Retinal pigment epithelial cell (primary cell): ENCODE data around the gene THUMPD1.

Experiments
- DNase-seq: peaks from one replicate; pipeline ENCODE4 v3.0.0-alpha.2; 2010; ENCODE audit warnings: low read depth
- H3K4me3 ChIP-seq: 2 replicates; pipeline ENCODE4 v1.5.1; 2011; ENCODE audit warnings: mild to moderate bottlenecking, low read length, control low read depth, moderate library complexity
- TF ChIP-seq, protein P1 (sequence below): conservative IDR thresholded peaks from 2 replicates; pipeline ENCODE4 v1.5.1; 2011; ENCODE audit warnings: low read depth, low read length, control low read depth, inconsistent platforms

THUMPD1 gene

DNA sequence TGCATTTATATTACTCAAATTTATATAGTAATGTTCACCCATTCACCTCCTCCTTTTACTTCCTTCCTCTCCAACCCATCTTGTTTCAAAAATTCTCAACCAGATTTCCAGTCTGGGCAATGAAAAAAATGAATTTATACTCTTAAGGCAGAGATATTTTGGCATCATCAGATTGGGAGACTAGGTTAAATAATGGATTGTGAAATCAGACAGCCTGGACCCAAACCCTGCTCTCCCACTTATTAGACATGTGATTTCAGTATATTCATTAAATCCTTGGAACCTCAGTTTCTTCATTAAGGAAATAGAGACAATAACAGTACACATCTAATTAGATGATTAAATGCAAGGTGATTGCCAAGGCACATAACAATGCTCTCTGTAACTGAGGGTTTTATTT lies 52.0 kb downstream of the THUMPD1 start:
- TF ChIP-seq, protein P1, sequence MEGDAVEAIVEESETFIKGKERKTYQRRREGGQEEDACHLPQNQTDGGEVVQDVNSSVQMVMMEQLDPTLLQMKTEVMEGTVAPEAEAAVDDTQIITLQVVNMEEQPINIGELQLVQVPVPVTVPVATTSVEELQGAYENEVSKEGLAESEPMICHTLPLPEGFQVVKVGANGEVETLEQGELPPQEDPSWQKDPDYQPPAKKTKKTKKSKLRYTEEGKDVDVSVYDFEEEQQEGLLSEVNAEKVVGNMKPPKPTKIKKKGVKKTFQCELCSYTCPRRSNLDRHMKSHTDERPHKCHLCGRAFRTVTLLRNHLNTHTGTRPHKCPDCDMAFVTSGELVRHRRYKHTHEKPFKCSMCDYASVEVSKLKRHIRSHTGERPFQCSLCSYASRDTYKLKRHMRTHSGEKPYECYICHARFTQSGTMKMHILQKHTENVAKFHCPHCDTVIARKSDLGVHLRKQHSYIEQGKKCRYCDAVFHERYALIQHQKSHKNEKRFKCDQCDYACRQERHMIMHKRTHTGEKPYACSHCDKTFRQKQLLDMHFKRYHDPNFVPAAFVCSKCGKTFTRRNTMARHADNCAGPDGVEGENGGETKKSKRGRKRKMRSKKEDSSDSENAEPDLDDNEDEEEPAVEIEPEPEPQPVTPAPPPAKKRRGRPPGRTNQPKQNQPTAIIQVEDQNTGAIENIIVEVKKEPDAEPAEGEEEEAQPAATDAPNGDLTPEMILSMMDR = no peak
- no peak for DNase-seq
- H3K4me3 ChIP-seq = no peak overlapping the region

DNA sequence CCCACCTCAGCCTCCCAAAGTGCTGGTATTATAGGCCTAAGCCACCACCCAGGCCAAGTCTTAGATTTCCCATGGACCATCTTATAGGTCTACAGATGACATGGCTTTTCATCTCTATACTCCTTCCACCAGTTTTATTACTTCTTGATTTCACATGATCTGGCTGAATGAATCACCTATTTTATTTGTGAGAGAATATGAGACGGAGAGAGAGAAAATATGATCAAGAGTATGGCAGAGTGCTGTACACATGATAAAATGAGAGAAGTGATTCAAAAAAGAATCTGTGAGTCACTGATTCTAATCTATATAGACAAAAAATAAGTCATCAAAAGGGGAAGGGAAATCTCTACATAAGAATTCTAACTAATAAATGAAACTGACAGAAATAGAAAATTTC lies 57.8 kb downstream of the THUMPD1 start:
- DNase-seq = no peak
- H3K4me3 ChIP-seq = no peak overlapping the region
- TF ChIP-seq, protein P1 = no peak
